Heart right ventricle (tissue), 16 donors: Measurements from ENCODE around the gene CD247. TPM values are rescaled to one million over a fixed set of nuclear protein-coding genes. Genes with fewer than 3 reads are reported as not detected.

Experiments
- ATAC-seq, 8 donors: fragments of 200-7000 bp; cut with Tn5 transposase; one replicate each; pipeline ENCODE4 v1.9.1; 2020; ENCODE audit warnings: mild to moderate bottlenecking in 8 of 8, moderate library complexity in 8 of 8, moderate number of reproducible peaks in 1 of 8
- DNase-seq, 2 donors: peaks; one replicate each; pipeline ENCODE4 v3.0.0-alpha.2; 2020
- H3K27ac ChIP-seq, 10 donors: fragments of 200-600 bp; sonication (generic) in 2 of 10; one replicate each; pipeline versions ENCODE4 v1.5.0 to v1.8.0; 2020 to 2022; ENCODE audit warnings: mild to moderate bottlenecking in 3 of 10
- H3K27me3 ChIP-seq, 7 donors: fragments of 200-600 bp; one replicate each; pipeline ENCODE4 v1.8.0; 2021 to 2022; ENCODE audit warnings: mild to moderate bottlenecking in 2 of 7
- H3K36me3 ChIP-seq, 9 donors: fragments of 200-600 bp; sonication (generic) in 1 of 9; one replicate each; pipeline versions ENCODE4 v1.5.0 to v1.8.0; 2020 to 2022; ENCODE audit warnings: mild to moderate bottlenecking in 2 of 9
- H3K4me1 ChIP-seq, 9 donors: fragments of 200-600 bp; sonication (generic) in 1 of 9; one replicate each; pipeline versions ENCODE4 v1.5.0 to v1.8.0; 2020 to 2022; ENCODE audit warnings: mild to moderate bottlenecking in 4 of 9
- H3K4me3 ChIP-seq, 10 donors: fragments of 200-600 bp; sonication (generic) in 2 of 10; one replicate each; pipeline versions ENCODE4 v1.5.0 to v1.8.0; 2020 to 2022; ENCODE audit warnings: mild to moderate bottlenecking in 7 of 10, moderate library complexity in 2 of 10
- H3K9me3 ChIP-seq, 11 donors: fragments of 200-600 bp in 10 of 11; sonication (generic) in 2 of 11; one replicate each; pipeline versions ENCODE4 v1.5.0 to v1.8.0; 2013 to 2022; ENCODE audit warnings: mild to moderate bottlenecking in 2 of 11, control low read depth in 1 of 11, moderate library complexity in 1 of 11
- CTCF ChIP-seq, 9 donors: fragments of 200-600 bp; sonication (generic) in 2 of 9; IDR thresholded peaks; one replicate each; pipeline versions ENCODE4 v1.5.0 to v1.8.0; 2021 to 2022; ENCODE audit warnings: antibody characterized with exemption in 9 of 9, mild to moderate bottlenecking in 5 of 9, moderate library complexity in 1 of 9
- WGBS, 2 donors: extraction: QIAGEN DNeasy Blood & Tissue Kit; methylation state at CpG; one replicate each; pipeline ENCODE4 v1.1.7; 2013; ENCODE audit warnings: inconsistent platforms in 1 of 2; 5-methylcytosine and 5-hydroxymethylcytosine counted together
- intact Hi-C, 10 donors: fragments of 100-400 bp; cut with DNase I; formaldehyde crosslinking; loops; one replicate each; pipeline versions ENCODE4 v1.11.1 to v1.14.2; 2022
- polyA plus RNA-seq, 2 donors: library from polyadenylated mRNA; stranded (reverse); fragments of 200-250 nt; gene quantifications; one replicate each; pipeline ENCODE4 v1.2.3, GENCODE V29; 2013
- total RNA-seq, 10 donors: library from RNA; stranded (reverse); fragmentation: NEBNext Ultra II Directional in 3 of 10; extraction: Animal tissue kit (Norgen Biotek cat#: 25700) in 3 of 10; gene quantifications; one replicate each; pipeline versions ENCODE4 v1.2.1 to v1.2.4, GENCODE V29; 2021 to 2023
- donor health status: Arrhythmogenic right ventricular cardiomyopathy.
- donor health status: ischemic (EF 13 %, LVEDD 7.1; RV severe dilation, severe dysfunction).
- donor health status: healthy with polysubstance abuse.
- donor health status: DM: no; HTN: yes; CAD: no.
- donor health status: DM: no; HTN: no; CAD: no.
- donor health status: ischemic (EF 25% LVEDD 6.9; RV normal size, moderate dysfunction).
- donor health status: ischemic (EF 25% LVEDD 5.7; RV mildly dilated, moderate dysfunction).
- donor health status: healthy.
- donor health status: DM: yes; HTN: yes; CAD: no.
- donor health status: Ischemic cardiomyopathy.
- donor health status: ischemic (EF 35%, LVEDD 5.7; RV mildly dilated, moderate dysfunction).
- donor health status: nonischemic (EF 11% LVEDD 7.7; RV severe dilation, severe dysfunction).
- donor health status: DM: yes; HTN: yes; CAD: no.
- donor health status: PGD.
- donor health status: ischemic (EF 29% LVEDD 5.4; RV normal size, mild dysfunction).
- donor health status: nonischemic (EF 23%, LVEDD 6.1; RV moderate dilation, normal function).

Gene CD247
- total and polyA plus RNA-seq, 12 donors: 0.31 to 6.5 (median 0.66) TPM; not detected in 1

GRCh38 chr1:167504467-167504827, 13.9 kb downstream of the CD247 start:
- 71 to 85% methylated on average over 3 of the region's 3 CpGs for WGBS, 2 donors
- Histone ChIP-seq H3K4me1 (no peaks in the 10 kb centered on the region), H3K27ac (no peak overlapping the region), H3K27me3 (peaks cover 0 to 33% (median 11%) of the 10 kb centered on the region in 7 donors), H3K4me3 (no peak overlapping the region), H3K9me3 (no peaks in the 10 kb centered on the region), H3K36me3 (no peaks in the 10 kb centered on the region)
- no peak for DNase-seq
- ATAC-seq: no peak
- intact Hi-C loops: no loop called here
- TF ChIP-seq CTCF (IDR thresholded peaks at IDR 0.05): no peak

GRCh38 chr1:167503626-167504466, 14.5 kb downstream of the CD247 start:
- Histone ChIP-seq H3K4me3 (no peak overlapping the region), H3K4me1 (no peaks in the 10 kb centered on the region), H3K27ac (no peak overlapping the region), H3K9me3 (no peaks in the 10 kb centered on the region), H3K27me3 (peaks cover 0 to 33% (median 11%) of the 10 kb centered on the region in 7 donors), H3K36me3 (no peaks in the 10 kb centered on the region)
- TF ChIP-seq CTCF (IDR thresholded peaks at IDR 0.05): no peak
- WGBS, 2 donors: 63 to 72% methylated on average over 14 of the region's 14 CpGs
- DNase-seq (no peak), ATAC-seq (no peak)
- intact Hi-C loops: no loop called here

GRCh38 chr1:167502719-167503462, 15.4 kb downstream of the CD247 start:
- DNase-seq (no peak), ATAC-seq (no peak)
- 40 to 49% methylated on average over 4 of the region's 4 CpGs for WGBS, 2 donors
- no peaks in the 10 kb centered on the region for H3K9me3 ChIP-seq
- no peak for TF ChIP-seq CTCF (IDR thresholded peaks at IDR 0.05)
- no peak overlapping the region for H3K4me3 ChIP-seq
- H3K36me3 ChIP-seq: no peaks in the 10 kb centered on the region
- H3K4me1 ChIP-seq: no peaks in the 10 kb centered on the region
- H3K27me3 ChIP-seq: peaks cover 0 to 34% (median 11%) of the 10 kb centered on the region in 7 donors
- intact Hi-C loops: no loop called here
- H3K27ac ChIP-seq: no peak overlapping the region

GRCh38 chr1:167502192-167502551, 16.2 kb downstream of the CD247 start:
- TF ChIP-seq CTCF (IDR thresholded peaks at IDR 0.05): no peak
- intact Hi-C loops: no loop called here
- Histone ChIP-seq H3K9me3 (no peaks in the 10 kb centered on the region), H3K4me3 (no peak overlapping the region), H3K36me3 (no peaks in the 10 kb centered on the region), H3K27ac (no peak overlapping the region), H3K27me3 (peaks cover 0 to 33% (median 11%) of the 10 kb centered on the region in 7 donors), H3K4me1 (no peaks in the 10 kb centered on the region)
- no peak for DNase-seq
- 68 to 74% methylated on average over 5 of the region's 5 CpGs for WGBS, 2 donors
- ATAC-seq: no peak
